Activated CD4-positive, alpha-beta memory T cell treated with anti-CD3 and anti-CD28 coated beads, Interleukin-2, amount 10 ng/mL, durations not matched to agents 7 days and 5 days (primary cell): Measurements from ENCODE around the gene TMEM45B. TPM values are rescaled to one million over a fixed set of nuclear protein-coding genes. Genes with fewer than 3 reads are reported as not detected.
"Not testable (repeated sequence)": the region's sequence is repeated elsewhere in the genome, so short reads cannot be mapped to it uniquely, and the experiment has no call there.

Source experiments
- CTCF ChIA-PET: fragments of 350-600 bp; sonication (Branson Sonifier 250); formaldehyde crosslinking; loops from one replicate; lab custom pipeline; 2021; ENCODE audit warnings: antibody characterized with exemption, inconsistent platforms; lab: Charles Lee
- POLR2A ChIA-PET: fragments of 350-600 bp; sonication (Branson Sonifier 250); formaldehyde crosslinking; loops from one replicate; lab custom pipeline; 2021; ENCODE audit warnings: antibody characterized with exemption; lab: Charles Lee
- DNase-seq: peaks from one replicate; pipeline ENCODE4 v3.0.0-alpha.2; 2020
- H3K27ac Mint-ChIP-seq: one replicate; pipeline ENCODE4 v1.8.0; 2021; ENCODE audit warnings: mild to moderate bottlenecking, mixed read lengths
- H3K27me3 Mint-ChIP-seq: one replicate; pipeline ENCODE4 v1.8.0; 2021; ENCODE audit warnings: mixed read lengths
- H3K36me3 Mint-ChIP-seq: one replicate; pipeline ENCODE4 v1.8.0; 2021; ENCODE audit warnings: low read depth, mixed read lengths
- H3K4me1 Mint-ChIP-seq: one replicate; pipeline ENCODE4 v1.8.0; 2021; ENCODE audit warnings: mixed read lengths
- H3K4me3 Mint-ChIP-seq: one replicate; pipeline ENCODE4 v1.8.0; 2021; ENCODE audit warnings: mild to moderate bottlenecking, mixed read lengths
- H3K9me3 Mint-ChIP-seq: one replicate; pipeline ENCODE4 v1.8.0; 2021; ENCODE audit warnings: mixed read lengths
- total RNA-seq, 2 experiments: library from RNA; stranded (reverse); gene quantifications; one replicate each; pipeline ENCODE4 v1.2.3, GENCODE V29; 2021

Gene TMEM45B
- total RNA-seq, 2 experiments from 2014 or later = 3.1 to 3.3 TPM

DNA sequence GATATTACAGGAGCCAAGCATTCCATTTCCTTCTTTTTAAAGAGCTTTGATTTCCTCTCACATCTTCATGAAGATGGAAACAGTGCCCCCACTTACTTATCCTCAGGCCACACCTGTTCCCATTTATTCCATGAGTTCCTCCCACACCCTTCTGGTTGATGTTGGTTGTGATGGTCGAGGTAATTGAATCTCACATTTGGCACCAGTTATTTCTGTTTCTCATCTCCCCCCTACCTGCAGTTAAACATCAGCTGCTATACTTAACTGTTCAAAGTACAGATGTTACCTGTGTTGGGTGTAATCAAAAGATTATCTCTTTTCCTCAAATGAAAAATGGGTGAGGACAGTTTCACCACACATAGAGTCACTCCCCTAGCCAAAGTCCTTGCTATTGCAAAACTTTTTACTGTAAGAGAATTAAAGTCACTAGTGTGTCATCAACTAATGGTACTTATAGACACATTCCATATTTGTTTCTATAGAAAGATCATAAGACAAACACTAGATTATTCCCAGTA is 1.9 kb downstream of the TMEM45B start:
- no peak for DNase-seq
- peaks cover 16% of the 10 kb centered on the region for H3K9me3 Mint-ChIP-seq
- CTCF ChIA-PET = no interaction called here
- peaks cover 35% of the 10 kb centered on the region for H3K4me1 Mint-ChIP-seq
- no peak overlapping the region for H3K27ac Mint-ChIP-seq
- POLR2A ChIA-PET = no interaction called here
- H3K4me3 Mint-ChIP-seq = no peak overlapping the region
- H3K27me3 Mint-ChIP-seq = peaks cover 44% of the 10 kb centered on the region
- H3K36me3 Mint-ChIP-seq = peaks cover 20% of the 10 kb centered on the region

DNA sequence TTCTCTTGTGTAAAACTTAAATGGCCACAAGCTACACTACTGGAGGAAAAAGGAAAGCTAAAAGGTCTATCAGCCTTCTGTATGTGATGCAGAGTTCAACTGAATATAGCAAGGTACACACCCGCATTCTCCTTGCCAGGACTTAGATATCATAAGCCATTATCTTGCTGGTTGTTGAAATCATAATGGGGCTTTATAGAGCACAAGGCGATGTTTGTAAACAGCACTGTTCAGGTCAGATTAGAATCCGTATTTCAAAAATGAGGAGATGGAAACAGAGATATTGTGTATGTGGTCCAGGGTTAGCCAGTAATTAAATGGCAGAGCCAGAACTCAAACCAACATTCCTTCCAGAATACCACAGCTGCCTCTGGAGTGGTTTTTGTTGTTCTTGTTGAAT is 2.6 kb downstream of the TMEM45B start:
- H3K4me1 Mint-ChIP-seq = peaks cover 34% of the 10 kb centered on the region
- POLR2A ChIA-PET, CTCF ChIA-PET, DNase-seq, H3K27ac Mint-ChIP-seq, H3K4me3 Mint-ChIP-seq: not testable (repeated sequence)
- H3K36me3 Mint-ChIP-seq = peaks cover 19% of the 10 kb centered on the region
- peaks cover 16% of the 10 kb centered on the region for H3K9me3 Mint-ChIP-seq
- H3K27me3 Mint-ChIP-seq = peaks cover 44% of the 10 kb centered on the region

DNA sequence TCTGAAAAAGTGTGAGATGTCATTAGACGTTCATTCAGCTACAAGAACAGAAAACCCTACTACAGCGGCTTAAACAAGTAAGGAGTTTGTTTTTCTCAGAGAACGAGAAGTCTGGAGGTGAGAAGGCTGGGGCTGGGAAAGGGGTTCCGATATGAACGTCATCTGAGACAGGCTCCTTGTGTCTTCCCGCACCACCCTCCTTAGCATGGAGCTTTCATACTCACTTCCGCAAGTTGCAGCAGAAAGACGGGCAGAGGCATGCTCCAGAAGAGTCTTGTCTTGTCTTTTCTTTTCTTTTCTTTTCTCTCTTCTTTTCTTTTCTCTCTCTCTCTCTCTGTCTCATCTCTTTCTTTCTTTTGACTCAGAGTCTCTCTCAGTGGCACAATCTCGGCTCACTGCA is 3.6 kb downstream of the TMEM45B start:
- Mint-ChIP-seq H3K27me3 (peaks cover 39% of the 10 kb centered on the region), H3K9me3 (peaks cover 8% of the 10 kb centered on the region), H3K4me3 (no peak overlapping the region), H3K36me3 (peaks cover 14% of the 10 kb centered on the region), H3K27ac (no peak overlapping the region), H3K4me1 (peaks cover 24% of the 10 kb centered on the region)
- ChIA-PET POLR2A (no interaction called here), CTCF (no interaction called here)
- DNase-seq = no peak

DNA sequence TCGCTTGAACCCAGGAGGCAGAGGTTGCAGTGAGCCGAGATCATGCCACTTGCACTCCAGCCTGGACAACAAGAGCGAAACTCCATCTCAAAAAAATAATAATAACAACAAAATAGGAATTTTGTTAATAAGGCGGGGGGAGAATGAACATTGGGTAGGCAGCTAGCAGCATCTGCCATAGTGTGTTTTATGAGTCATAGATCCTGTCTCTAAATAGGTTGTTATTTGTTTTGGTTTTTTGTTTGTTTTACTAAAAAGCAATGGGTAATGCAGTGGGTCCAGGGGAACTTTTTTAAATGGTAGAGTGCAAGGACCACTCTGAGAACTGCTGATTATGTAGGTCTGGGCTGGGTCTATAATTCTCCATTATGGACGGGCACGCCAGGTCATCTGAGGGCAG is 4.6 kb downstream of the TMEM45B start:
- H3K27ac Mint-ChIP-seq, H3K4me3 Mint-ChIP-seq, POLR2A ChIA-PET, H3K9me3 Mint-ChIP-seq, H3K36me3 Mint-ChIP-seq, CTCF ChIA-PET, DNase-seq: not testable (repeated sequence)
- H3K27me3 Mint-ChIP-seq = peaks cover 32% of the 10 kb centered on the region
- H3K4me1 Mint-ChIP-seq = peaks cover 15% of the 10 kb centered on the region

DNA sequence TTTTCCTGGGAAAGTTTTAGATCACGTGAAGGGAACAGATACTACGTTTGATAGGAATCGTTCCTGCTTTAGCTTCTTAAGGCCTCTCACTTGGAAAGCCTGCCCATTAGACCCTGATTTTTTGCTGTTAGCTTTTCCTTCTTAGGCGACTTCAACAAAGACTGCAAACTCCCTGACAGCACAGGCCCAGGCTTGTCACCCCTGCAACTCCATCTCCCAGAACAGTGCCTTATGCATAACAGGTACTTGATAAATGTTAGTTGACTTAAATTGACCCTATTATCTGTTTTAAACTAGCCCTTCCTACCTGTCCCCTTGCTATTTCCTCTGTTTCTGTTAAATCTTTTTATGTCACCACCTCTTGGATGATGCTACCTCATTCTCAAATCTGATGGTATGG is 7.6 kb downstream of the TMEM45B start:
- CTCF ChIA-PET, H3K4me1 Mint-ChIP-seq, POLR2A ChIA-PET, H3K36me3 Mint-ChIP-seq, H3K9me3 Mint-ChIP-seq, DNase-seq, H3K27ac Mint-ChIP-seq, H3K4me3 Mint-ChIP-seq: not testable (repeated sequence)
- H3K27me3 Mint-ChIP-seq = peaks cover 11% of the 10 kb centered on the region

DNA sequence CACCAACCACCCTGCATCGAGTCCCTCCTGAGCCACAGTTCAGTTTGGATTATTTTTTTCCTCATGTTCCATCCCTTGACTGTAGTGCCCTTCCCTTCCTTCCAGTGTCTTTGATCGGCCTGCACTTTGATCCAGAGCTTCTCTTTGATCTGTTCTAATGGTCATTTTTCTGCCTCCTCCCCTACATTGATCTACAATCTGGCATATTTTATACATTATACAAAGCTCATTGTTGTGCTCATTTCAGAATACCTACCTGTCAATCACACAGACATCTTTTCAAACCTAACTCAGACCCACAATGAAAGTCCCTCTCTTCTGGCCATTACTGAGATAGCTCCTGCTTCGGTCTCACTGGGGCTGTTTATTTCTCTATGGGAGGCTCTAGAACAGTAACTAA is 8.2 kb downstream of the TMEM45B start:
- H3K4me1 Mint-ChIP-seq, CTCF ChIA-PET, H3K9me3 Mint-ChIP-seq, H3K36me3 Mint-ChIP-seq, DNase-seq, H3K27me3 Mint-ChIP-seq, H3K4me3 Mint-ChIP-seq, H3K27ac Mint-ChIP-seq: not testable (repeated sequence)
- POLR2A ChIA-PET = interaction anchor here (1.5 kb wide), 1 partner anchor 9 kb away, joined by 4 read pairs; no protein-coding TSS in a partner anchor

DNA sequence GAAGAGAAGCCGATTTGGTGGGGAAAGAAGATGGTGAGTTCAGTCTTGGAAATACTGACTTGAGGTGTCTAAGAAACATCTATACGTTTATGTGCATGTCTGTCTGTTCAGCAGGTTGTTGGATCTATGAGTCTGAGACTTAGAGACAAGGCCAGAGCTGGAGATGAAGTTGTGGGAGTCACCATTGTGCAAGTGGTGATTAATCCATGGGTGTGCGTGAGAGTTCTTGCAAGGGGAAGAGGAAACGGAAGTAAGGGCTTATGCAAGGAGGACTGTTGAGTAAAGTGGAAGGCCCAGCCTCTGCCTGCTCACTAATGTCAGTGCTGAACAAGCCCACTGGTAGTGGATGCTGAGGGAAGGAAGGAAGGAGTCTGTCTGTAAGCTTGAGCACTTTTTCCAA is 9.7 kb downstream of the TMEM45B start:
- H3K4me1 Mint-ChIP-seq = peaks cover 1% of the 10 kb centered on the region
- no peaks in the 10 kb centered on the region for H3K27me3 Mint-ChIP-seq
- H3K27ac Mint-ChIP-seq = no peak overlapping the region
- no peak for DNase-seq
- CTCF ChIA-PET = no interaction called here
- POLR2A ChIA-PET = interaction anchor here (1.5 kb wide), 1 partner anchor 11 kb away, joined by 4 read pairs; no protein-coding TSS in a partner anchor
- H3K9me3 Mint-ChIP-seq = no peaks in the 10 kb centered on the region
- H3K36me3 Mint-ChIP-seq = no peaks in the 10 kb centered on the region
- no peak overlapping the region for H3K4me3 Mint-ChIP-seq

DNA sequence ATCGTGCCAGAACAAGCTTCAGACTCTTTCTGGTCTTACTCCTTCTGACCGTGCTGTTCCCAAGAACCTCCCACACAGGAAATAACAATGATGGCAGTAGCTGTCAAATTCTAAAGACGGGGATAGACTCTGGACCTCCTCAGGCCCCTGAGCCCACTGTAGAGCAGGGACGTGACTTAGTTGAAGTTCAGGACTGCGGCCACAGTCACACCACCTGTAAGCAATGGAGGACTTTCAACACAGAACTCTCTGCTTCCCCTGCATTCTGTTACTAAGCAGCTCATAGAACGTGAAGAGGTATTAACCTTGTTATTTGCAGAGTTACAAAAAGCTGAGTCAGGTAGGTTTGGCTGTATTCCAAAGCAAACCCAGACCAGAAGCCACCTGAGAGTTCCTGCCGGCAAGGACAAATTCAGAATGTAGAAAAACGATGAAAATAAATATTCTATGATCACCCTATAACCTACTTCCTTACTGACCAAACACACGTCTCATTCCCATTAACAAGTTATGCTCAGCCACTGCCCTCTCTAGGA is 12.7 kb downstream of the TMEM45B start:
- no peaks in the 10 kb centered on the region for H3K36me3 Mint-ChIP-seq
- H3K27me3 Mint-ChIP-seq = no peaks in the 10 kb centered on the region
- peaks cover 1% of the 10 kb centered on the region for H3K4me1 Mint-ChIP-seq
- ChIA-PET CTCF (no interaction called here), POLR2A (no interaction called here)
- H3K9me3 Mint-ChIP-seq = no peaks in the 10 kb centered on the region
- H3K4me3 Mint-ChIP-seq = no peak overlapping the region
- no peak for DNase-seq
- H3K27ac Mint-ChIP-seq = no peak overlapping the region

DNA sequence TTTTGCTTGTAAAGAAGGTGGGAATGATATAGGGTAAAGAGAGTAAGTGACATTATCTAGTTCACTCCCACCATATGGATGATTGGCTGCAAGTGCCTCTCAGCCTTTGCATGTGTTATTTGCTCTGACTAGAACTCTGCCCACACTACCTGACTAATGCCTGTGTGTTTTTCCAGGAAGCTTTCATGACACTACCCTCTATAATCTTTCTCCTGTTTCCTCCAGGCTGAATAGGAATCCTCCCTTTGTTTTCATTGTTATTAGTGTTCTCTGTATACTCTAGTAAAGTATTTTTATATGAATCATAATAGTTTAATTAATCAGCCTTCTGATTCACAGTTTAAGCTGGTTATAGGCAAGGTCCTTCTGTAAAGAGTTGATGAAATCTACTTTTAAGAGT is 13.8 kb downstream of the TMEM45B start:
- CTCF ChIA-PET, H3K27me3 Mint-ChIP-seq, H3K4me3 Mint-ChIP-seq, H3K9me3 Mint-ChIP-seq, H3K4me1 Mint-ChIP-seq, H3K27ac Mint-ChIP-seq, H3K36me3 Mint-ChIP-seq, DNase-seq, POLR2A ChIA-PET: not testable (repeated sequence)

DNA sequence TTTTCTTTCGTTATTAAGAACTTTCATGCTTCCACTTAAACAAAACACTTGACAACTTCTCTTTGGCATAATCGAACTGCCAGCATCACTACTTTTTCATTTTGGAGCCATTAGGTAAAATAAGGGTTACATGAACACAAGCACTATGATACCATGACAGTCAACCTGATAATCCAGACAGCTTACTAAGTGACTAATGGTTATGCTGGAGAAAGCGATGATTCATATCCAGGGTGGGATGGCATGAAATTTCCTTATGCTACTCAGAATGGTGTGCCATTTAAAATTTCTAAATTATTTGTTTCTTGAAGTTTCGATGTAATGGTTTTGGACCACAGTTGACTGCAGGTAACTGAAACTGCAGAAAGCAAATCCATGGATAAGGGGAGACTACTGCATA is 15.6 kb downstream of the TMEM45B start:
- H3K27me3 Mint-ChIP-seq, H3K27ac Mint-ChIP-seq, DNase-seq, H3K36me3 Mint-ChIP-seq, H3K4me3 Mint-ChIP-seq, H3K4me1 Mint-ChIP-seq, POLR2A ChIA-PET, H3K9me3 Mint-ChIP-seq, CTCF ChIA-PET: not testable (repeated sequence)

DNA sequence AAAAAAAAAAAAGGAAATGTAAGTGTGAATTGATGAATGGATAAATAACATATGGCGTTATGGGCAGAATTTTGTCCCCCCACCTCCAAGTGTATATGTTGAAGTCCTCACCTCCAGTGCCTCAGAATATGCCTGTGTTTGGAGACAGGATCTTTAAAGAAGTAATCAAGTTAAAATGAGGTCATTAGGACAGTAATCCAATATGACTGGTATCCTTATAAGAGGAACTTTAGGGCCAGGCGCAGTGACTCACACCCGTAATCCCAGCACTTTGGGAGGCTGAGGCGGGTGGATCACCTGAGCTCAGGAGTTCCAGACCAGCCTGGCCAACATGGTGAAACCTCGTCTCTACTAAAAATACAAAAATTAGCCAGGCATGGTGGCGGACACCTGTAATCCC is 17.6 kb downstream of the TMEM45B start:
- H3K36me3 Mint-ChIP-seq, POLR2A ChIA-PET, H3K4me3 Mint-ChIP-seq, H3K27me3 Mint-ChIP-seq, DNase-seq, CTCF ChIA-PET, H3K4me1 Mint-ChIP-seq, H3K9me3 Mint-ChIP-seq, H3K27ac Mint-ChIP-seq: not testable (repeated sequence)

DNA sequence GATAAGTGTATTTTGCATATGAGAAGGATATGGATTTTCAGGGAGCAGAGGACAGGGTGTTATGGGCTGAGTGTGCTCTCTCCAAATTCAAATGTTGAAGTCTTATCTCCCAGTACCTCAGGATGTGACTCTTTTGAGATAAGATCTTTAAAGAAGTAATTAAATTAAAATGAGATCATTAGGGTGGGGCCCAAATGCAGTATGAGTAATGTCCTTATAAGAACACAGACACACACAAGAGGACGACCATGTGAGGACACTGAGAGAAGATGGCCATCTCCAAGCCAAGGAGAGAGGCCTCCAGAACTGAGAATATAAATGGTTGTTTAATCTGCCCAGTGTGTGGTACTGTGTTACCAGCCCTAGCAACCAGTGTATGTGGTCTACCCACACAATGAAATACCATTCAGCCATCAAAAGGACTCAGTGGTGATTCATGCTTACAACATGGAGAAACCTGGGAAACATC is 20.8 kb downstream of the TMEM45B start:
- H3K27ac Mint-ChIP-seq, DNase-seq, H3K36me3 Mint-ChIP-seq, POLR2A ChIA-PET, H3K27me3 Mint-ChIP-seq, H3K9me3 Mint-ChIP-seq, H3K4me3 Mint-ChIP-seq, CTCF ChIA-PET: not testable (repeated sequence)
- H3K4me1 Mint-ChIP-seq = peaks cover 19% of the 10 kb centered on the region

DNA sequence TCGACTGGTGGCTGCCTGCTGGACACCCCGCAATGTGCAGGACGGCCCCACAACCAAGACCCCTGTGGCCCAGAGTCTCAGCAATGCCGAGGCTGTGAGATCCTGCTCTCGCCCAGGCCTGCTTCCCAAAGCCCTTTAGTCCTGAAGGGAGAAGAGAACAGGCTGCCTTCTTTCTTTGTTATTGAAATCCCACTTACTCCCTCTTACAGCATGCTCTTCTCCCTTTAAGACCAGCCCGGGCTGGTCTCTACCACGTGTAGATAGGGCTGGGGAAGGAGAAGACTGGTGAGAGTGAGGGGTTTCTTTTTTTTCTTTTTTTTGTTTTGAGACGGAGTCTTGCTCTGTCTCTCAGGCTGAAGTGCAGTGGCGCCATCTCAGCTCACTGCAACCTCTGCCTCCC is 21.3 kb downstream of the TMEM45B start:
- Mint-ChIP-seq H3K4me1 (peaks cover 23% of the 10 kb centered on the region), H3K36me3 (peaks cover 6% of the 10 kb centered on the region), H3K27ac (no peak overlapping the region), H3K4me3 (no peak overlapping the region), H3K27me3 (no peaks in the 10 kb centered on the region), H3K9me3 (no peaks in the 10 kb centered on the region)
- CTCF ChIA-PET = no interaction called here
- POLR2A ChIA-PET = no interaction called here
- DNase-seq = no peak

DNA sequence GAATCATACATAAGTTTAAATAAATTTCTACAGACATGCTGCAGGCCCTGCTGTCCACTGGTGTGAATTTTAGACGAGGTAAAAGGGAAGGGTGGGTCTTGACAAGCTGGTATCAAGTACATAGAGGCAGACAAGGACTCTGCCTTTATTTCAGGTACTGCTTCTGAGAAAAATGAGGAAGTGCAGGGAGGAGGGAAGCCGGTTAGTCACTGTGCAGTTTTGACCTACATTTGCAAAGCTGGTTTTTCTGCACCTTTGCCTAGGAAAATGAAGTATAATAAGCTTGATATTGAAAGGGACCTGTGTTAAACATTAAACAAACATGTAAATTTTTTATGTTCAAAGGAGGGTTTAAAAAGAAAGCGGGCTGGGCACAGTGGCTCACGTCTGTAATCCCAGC is 24.6 kb downstream of the TMEM45B start:
- Mint-ChIP-seq H3K36me3 (peaks cover 8% of the 10 kb centered on the region), H3K27me3 (peaks cover 1% of the 10 kb centered on the region), H3K4me3 (no peak overlapping the region), H3K9me3 (no peaks in the 10 kb centered on the region), H3K4me1 (peaks cover 30% of the 10 kb centered on the region), H3K27ac (no peak overlapping the region)
- ChIA-PET CTCF (no interaction called here), POLR2A (interaction anchor here (1.1 kb wide), 1 partner anchor 13 kb away, joined by 3 read pairs; no protein-coding TSS in a partner anchor)
- no peak for DNase-seq
